ENCODE results near the gene DNER. TPM values are rescaled to one million over a fixed set of nuclear protein-coding genes. Genes with fewer than 3 reads are reported as not detected.
A peak's percentile ranks its signal among the peaks of the same experiment; 100 is the strongest.

The DNER gene
- total and polyA plus RNA-seq, 2 of the 13 experiments (the other 11 are each of a cell fraction or from before 2014, with no cell fraction given): not detected

DNA sequence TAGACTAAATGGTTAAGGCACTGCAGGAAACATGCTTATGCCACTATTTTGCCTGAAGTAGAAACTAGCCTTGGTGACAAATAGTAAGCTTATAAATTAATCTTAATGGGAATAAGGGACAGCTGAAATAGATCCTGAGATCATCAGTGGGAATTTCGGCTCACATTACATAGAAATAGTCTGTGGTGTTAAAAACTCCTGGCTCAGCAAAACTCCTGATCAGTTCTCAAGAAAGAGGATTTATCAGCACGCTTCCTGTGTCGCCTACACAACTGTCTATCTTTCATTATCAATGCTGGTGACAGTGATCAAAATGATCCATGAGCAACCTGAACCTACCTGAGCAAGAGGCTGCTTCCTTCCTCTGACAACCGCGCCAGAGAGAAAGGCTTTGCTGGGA lies 17.0 kb upstream of the DNER start:
- H3K27ac ChIP-seq (ENCODE audit: extremely low read length, insufficient read depth, low read length): no peak overlapping the region
- no peaks in the 10 kb centered on the region for H3K79me2 ChIP-seq (ENCODE audit: insufficient read depth, low read length)
- in situ Hi-C loops (cut with HindIII; ENCODE audit: extremely low pct_ligation_motif_present, low pct_unique_long_range_greater_than_20kb) (no loop called here), intact Hi-C loops (cut with micrococcal nuclease; ENCODE audit: unreplicated experiment) (no loop called here)
- H2AFZ ChIP-seq (ENCODE audit: low read length): no peak overlapping the region
- FAIRE-seq (no peak), ATAC-seq (no peak), DNase-seq (ENCODE audit: low spot score) (no peak)
- no peak overlapping the region for H3K4me2 ChIP-seq (ENCODE audit: low read depth, low read length)
- no peaks in the 10 kb centered on the region for H3K4me1 ChIP-seq (ENCODE audit: insufficient read depth, low read length)
- TF ChIP-seq ZNF296 (CRISPR knock-in tag; conservative IDR thresholded peaks at IDR 0.05) (no peak), MAFK (conservative IDR thresholded peaks at IDR 0.05 in 1 of 2, IDR thresholded peaks at IDR 0.05 in 1 of 2; ENCODE audit: low read length in 2 of 2) (peak; percentile 59 to 76), MAFF (IDR thresholded peaks at IDR 0.05; ENCODE audit: low read depth, low read length) (peak; percentile 48), KMT2A (CRISPR knock-in tag; IDR thresholded peaks at IDR 0.05) (no peak)
- peaks cover 0 to 17% of the 10 kb centered on the region in 2 experiments; a peak in 2 of 5 replicates for H3K27me3 ChIP-seq (ENCODE audit: control insufficient read depth in 1 of 2, insufficient read depth in 2 of 2, low read length in 2 of 2)
- POLR2A ChIA-PET: no interaction called here
- no peaks in the 10 kb centered on the region for H4K20me1 ChIP-seq (ENCODE audit: insufficient read depth, low read length)
- H3K9ac ChIP-seq (ENCODE audit: insufficient read depth, low read depth, low read length): no peak overlapping the region
- CTCF ChIA-PET (ENCODE audit: low intra/inter-chr PET ratio, low total read pairs): no interaction called here
- WGBS (ENCODE audit: low lambda C conversion rate): 4% methylated on average over 5 of the region's 5 CpGs
- H3K36me3 ChIP-seq (replicated peaks in 1 of 2; ENCODE audit: control insufficient read depth in 1 of 2, insufficient read depth in 2 of 2, low read length in 2 of 2): no peaks in the 10 kb centered on the region
- H3K4me3 ChIP-seq (replicated peaks in 1 of 3; ENCODE audit: insufficient read depth in 1 of 3, low read depth in 2 of 3, low read length in 3 of 3): no peak overlapping the region
- no peaks in the 10 kb centered on the region for H3K9me3 ChIP-seq (ENCODE audit: low read length)
- BruUV-seq (replicated peaks): no TSS peak

DNA sequence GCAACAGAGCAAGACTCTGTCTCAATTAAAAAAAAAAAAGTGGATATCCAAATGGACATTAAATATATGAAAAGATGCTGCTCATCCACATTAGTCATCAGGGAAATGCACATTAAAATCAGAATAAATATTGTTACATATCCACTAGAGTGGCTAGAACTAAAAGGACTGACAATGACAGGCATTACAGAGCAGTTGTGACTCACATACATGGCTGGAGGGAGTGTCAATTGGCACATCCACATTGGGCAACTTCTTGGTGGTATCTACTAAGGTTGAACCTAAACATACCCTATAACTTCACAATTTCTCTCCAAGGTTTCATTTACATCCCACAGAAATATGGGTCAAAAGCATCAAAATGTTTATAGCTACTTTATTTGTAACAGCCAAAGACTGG lies 14.0 kb upstream of the DNER start:
- in situ Hi-C loops (cut with HindIII; ENCODE audit: extremely low pct_ligation_motif_present, low pct_unique_long_range_greater_than_20kb) (no loop called here), intact Hi-C loops (cut with micrococcal nuclease; ENCODE audit: unreplicated experiment) (no loop called here)
- no peak for ATAC-seq
- POLR2A ChIA-PET: no interaction called here
- no peaks in the 10 kb centered on the region for H3K79me2 ChIP-seq (ENCODE audit: insufficient read depth, low read length)
- H3K9ac ChIP-seq (ENCODE audit: insufficient read depth, low read depth, low read length): no peak overlapping the region
- no peaks in the 10 kb centered on the region for H3K36me3 ChIP-seq (replicated peaks in 1 of 2; ENCODE audit: control insufficient read depth in 1 of 2, insufficient read depth in 2 of 2, low read length in 2 of 2)
- H3K27ac ChIP-seq (ENCODE audit: extremely low read length, insufficient read depth, low read length): no peak overlapping the region
- BruUV-seq (replicated peaks): no TSS peak
- TF ChIP-seq ELF1 (CRISPR knock-in tag; IDR thresholded peaks at IDR 0.05): no peak
- no peak for TF ChIP-seq BRD4 (CRISPR knock-in tag; IDR thresholded peaks at IDR 0.05)
- no peak for TF ChIP-seq KLF13 (CRISPR knock-in tag; IDR thresholded peaks at IDR 0.05)
- TF ChIP-seq, protein P1, sequence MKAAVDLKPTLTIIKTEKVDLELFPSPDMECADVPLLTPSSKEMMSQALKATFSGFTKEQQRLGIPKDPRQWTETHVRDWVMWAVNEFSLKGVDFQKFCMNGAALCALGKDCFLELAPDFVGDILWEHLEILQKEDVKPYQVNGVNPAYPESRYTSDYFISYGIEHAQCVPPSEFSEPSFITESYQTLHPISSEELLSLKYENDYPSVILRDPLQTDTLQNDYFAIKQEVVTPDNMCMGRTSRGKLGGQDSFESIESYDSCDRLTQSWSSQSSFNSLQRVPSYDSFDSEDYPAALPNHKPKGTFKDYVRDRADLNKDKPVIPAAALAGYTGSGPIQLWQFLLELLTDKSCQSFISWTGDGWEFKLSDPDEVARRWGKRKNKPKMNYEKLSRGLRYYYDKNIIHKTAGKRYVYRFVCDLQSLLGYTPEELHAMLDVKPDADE (CRISPR knock-in tag; IDR thresholded peaks at IDR 0.05): no peak
- TF ChIP-seq, protein P2, sequence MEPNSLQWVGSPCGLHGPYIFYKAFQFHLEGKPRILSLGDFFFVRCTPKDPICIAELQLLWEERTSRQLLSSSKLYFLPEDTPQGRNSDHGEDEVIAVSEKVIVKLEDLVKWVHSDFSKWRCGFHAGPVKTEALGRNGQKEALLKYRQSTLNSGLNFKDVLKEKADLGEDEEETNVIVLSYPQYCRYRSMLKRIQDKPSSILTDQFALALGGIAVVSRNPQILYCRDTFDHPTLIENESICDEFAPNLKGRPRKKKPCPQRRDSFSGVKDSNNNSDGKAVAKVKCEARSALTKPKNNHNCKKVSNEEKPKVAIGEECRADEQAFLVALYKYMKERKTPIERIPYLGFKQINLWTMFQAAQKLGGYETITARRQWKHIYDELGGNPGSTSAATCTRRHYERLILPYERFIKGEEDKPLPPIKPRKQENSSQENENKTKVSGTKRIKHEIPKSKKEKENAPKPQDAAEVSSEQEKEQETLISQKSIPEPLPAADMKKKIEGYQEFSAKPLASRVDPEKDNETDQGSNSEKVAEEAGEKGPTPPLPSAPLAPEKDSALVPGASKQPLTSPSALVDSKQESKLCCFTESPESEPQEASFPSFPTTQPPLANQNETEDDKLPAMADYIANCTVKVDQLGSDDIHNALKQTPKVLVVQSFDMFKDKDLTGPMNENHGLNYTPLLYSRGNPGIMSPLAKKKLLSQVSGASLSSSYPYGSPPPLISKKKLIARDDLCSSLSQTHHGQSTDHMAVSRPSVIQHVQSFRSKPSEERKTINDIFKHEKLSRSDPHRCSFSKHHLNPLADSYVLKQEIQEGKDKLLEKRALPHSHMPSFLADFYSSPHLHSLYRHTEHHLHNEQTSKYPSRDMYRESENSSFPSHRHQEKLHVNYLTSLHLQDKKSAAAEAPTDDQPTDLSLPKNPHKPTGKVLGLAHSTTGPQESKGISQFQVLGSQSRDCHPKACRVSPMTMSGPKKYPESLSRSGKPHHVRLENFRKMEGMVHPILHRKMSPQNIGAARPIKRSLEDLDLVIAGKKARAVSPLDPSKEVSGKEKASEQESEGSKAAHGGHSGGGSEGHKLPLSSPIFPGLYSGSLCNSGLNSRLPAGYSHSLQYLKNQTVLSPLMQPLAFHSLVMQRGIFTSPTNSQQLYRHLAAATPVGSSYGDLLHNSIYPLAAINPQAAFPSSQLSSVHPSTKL (CRISPR knock-in tag; IDR thresholded peaks at IDR 0.05): no peak
- TF ChIP-seq HOXA9 (CRISPR knock-in tag; IDR thresholded peaks at IDR 0.05; ENCODE audit: borderline replicate concordance): no peak
- H3K9me3 ChIP-seq (ENCODE audit: low read length): no peaks in the 10 kb centered on the region
- no peak for DNase-seq (ENCODE audit: low spot score)
- no peak overlapping the region for H2AFZ ChIP-seq (ENCODE audit: low read length)
- H3K4me1 ChIP-seq (ENCODE audit: insufficient read depth, low read length): no peaks in the 10 kb centered on the region
- no peak overlapping the region for H3K4me3 ChIP-seq (replicated peaks in 1 of 3; ENCODE audit: insufficient read depth in 1 of 3, low read depth in 2 of 3, low read length in 3 of 3)
- CTCF ChIA-PET (ENCODE audit: low intra/inter-chr PET ratio, low total read pairs): no interaction called here
- H3K27me3 ChIP-seq (ENCODE audit: control insufficient read depth in 1 of 2, insufficient read depth in 2 of 2, low read length in 2 of 2): peaks cover 1 to 12% of the 10 kb centered on the region in 2 experiments; a peak in 2 of 5 replicates
- no peak for FAIRE-seq
- H4K20me1 ChIP-seq (ENCODE audit: insufficient read depth, low read length): no peaks in the 10 kb centered on the region
- H3K4me2 ChIP-seq (ENCODE audit: low read depth, low read length): no peak overlapping the region

Data from HepG2 (cell line).